K562 (cell line): ENCODE measurements around the gene SLC37A2.

Experiments used
- CBX2 ChIP-seq: fragments of 200-600 bp; sonication (generic); IDR thresholded peaks from one replicate; pipeline ENCODE4 v1.6.1; 2012; ENCODE audit warnings: mild to moderate bottlenecking, low read length, inconsistent platforms; ENCODE audit not compliant: insufficient read depth, poor library complexity, severe bottlenecking
- CREB1 ChIP-seq, 2 experiments: sonication (generic) in 1 of 2; formaldehyde crosslinking in 1 of 2; IDR thresholded peaks; 2 replicates each; pipeline versions ENCODE4 v1.6.1 to v1.8.0; 2012 to 2022; ENCODE audit warnings: inconsistent platforms in 1 of 2, mild to moderate bottlenecking in 1 of 2, missing genetic modification reagents in 1 of 2, moderate library complexity in 1 of 2
- EGR1 ChIP-seq: fragments of 450-650 bp; conservative IDR thresholded peaks from 2 replicates; pipeline ENCODE4 v1.6.1; 2017; ENCODE audit warnings: mild to moderate bottlenecking
- ETV5 ChIP-seq: sonication (generic); formaldehyde crosslinking; IDR thresholded peaks from 2 replicates; pipeline ENCODE4 v1.4.0; 2020; ENCODE audit warnings: low read depth, mild to moderate bottlenecking, missing genetic modification reagents
- GABPA ChIP-seq: fragments of 200-800 bp; sonication (Bioruptor generic); conservative IDR thresholded peaks from 2 replicates; pipeline ENCODE4 v1.6.1; 2016; ENCODE audit warnings: low read depth, missing genetic modification characterization, missing compliant biosample characterization
- GABPB2 ChIP-seq: fragments of 250-450 bp; sonication (Bioruptor Pico); conservative IDR thresholded peaks from 2 replicates; pipeline ENCODE4 v1.5.1; 2021; ENCODE audit warnings: mild to moderate bottlenecking
- NR3C1 ChIP-seq: sonication (generic); formaldehyde crosslinking; IDR thresholded peaks from 2 replicates; pipeline ENCODE4 v1.8.1; 2022; ENCODE audit warnings: missing genetic modification reagents
- POLR2AphosphoS5 ChIP-seq: IDR thresholded peaks from 2 replicates; pipeline ENCODE4 v1.6.1; 2011; ENCODE audit warnings: mild to moderate bottlenecking, low read depth, low read length, moderate library complexity; ENCODE audit not compliant: control insufficient read depth, insufficient read depth
- REST ChIP-seq, 2 experiments: fragments of 450-650 bp; formaldehyde crosslinking in 1 of 2; IDR thresholded peaks; 2 replicates each; pipeline versions ENCODE4 v1.4.0 to v1.6.1; 2014 to 2020; ENCODE audit warnings: mild to moderate bottlenecking in 2 of 2, borderline replicate concordance in 1 of 2, low read depth in 1 of 2
- TF ChIP-seq, protein P1 (sequence below): sonication (generic); formaldehyde crosslinking; IDR thresholded peaks from 2 replicates; pipeline ENCODE4 v1.4.0; 2020; ENCODE audit warnings: mild to moderate bottlenecking, missing genetic modification reagents

GRCh38 chr11:125081098-125081798 lies 18.1 kb downstream of the SLC37A2 start:
- TF ChIP-seq, protein P1, sequence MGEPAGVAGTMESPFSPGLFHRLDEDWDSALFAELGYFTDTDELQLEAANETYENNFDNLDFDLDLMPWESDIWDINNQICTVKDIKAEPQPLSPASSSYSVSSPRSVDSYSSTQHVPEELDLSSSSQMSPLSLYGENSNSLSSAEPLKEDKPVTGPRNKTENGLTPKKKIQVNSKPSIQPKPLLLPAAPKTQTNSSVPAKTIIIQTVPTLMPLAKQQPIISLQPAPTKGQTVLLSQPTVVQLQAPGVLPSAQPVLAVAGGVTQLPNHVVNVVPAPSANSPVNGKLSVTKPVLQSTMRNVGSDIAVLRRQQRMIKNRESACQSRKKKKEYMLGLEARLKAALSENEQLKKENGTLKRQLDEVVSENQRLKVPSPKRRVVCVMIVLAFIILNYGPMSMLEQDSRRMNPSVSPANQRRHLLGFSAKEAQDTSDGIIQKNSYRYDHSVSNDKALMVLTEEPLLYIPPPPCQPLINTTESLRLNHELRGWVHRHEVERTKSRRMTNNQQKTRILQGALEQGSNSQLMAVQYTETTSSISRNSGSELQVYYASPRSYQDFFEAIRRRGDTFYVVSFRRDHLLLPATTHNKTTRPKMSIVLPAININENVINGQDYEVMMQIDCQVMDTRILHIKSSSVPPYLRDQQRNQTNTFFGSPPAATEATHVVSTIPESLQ (CRISPR knock-in tag): no peak
- TF ChIP-seq ETV5 (CRISPR knock-in tag): no peak
- TF ChIP-seq REST (IDR thresholded peaks at IDR 0.05; ENCODE audit: borderline replicate concordance): no peak
- TF ChIP-seq REST (CRISPR knock-in tag; IDR thresholded peaks at IDR 0.05; ENCODE audit: low read depth): no peak
- no peak for TF ChIP-seq POLR2AphosphoS5
- no peak for TF ChIP-seq CBX2
- no peak for TF ChIP-seq EGR1
- TF ChIP-seq CREB1 (IDR thresholded peaks at IDR 0.05): no peak
- TF ChIP-seq CREB1 (CRISPR knock-in tag; IDR thresholded peaks at IDR 0.05): no peak
- no peak for TF ChIP-seq NR3C1 (CRISPR knock-in tag)
- TF ChIP-seq GABPB2 (CRISPR knock-in tag): no peak
- no peak for TF ChIP-seq GABPA (tag)
